GM12878 (cell line): ENCODE results near the gene NR3C1. TPM values are rescaled to one million over a fixed set of nuclear protein-coding genes. Genes with fewer than 3 reads are reported as not detected.

ENCODE experiments used
- ATAC-seq: fragments of 200-7000 bp; cut with Tn5 transposase; 3 replicates; pipeline ENCODE4 v1.9.1; 2020; ENCODE audit warnings: mild to moderate bottlenecking, moderate library complexity
- BruUV-seq: library from RNA; stranded (reverse); fragments of 400-500 nt; replicated peaks from 2 replicates; lab custom pipeline; 2021; lab: Mats Ljungman, UMichigan
- CTCF ChIA-PET: fragments of 300-600 bp; sonication (Branson Sonifier 250); formaldehyde crosslinking; extraction: SDS; loops from one replicate; lab custom pipeline; 2021; ENCODE audit warnings: inconsistent platforms; lab: Yijun Ruan, JAX
- POLR2A ChIA-PET: fragments of 350-600 bp; formaldehyde crosslinking; extraction: SDS; loops from one replicate; lab custom pipeline; 2021; ENCODE audit warnings: inconsistent platforms; lab: Charles Lee
- RAD21 ChIA-PET: fragments of 300-600 bp; sonication (Branson Sonifier 250); formaldehyde crosslinking; loops from one replicate; lab custom pipeline; 2023; ENCODE audit warnings: antibody characterized with exemption; ENCODE audit not compliant: unreplicated experiment; lab: Charles Lee
- SMC1A ChIA-PET: fragments of 300-600 bp; sonication (Branson Sonifier 250); formaldehyde crosslinking; loops from one replicate; lab custom pipeline; 2023; ENCODE audit not compliant: unreplicated experiment, uncharacterized antibody; lab: Charles Lee
- DNase-seq: peaks from one replicate; pipeline ENCODE4 v3.0.0-alpha.2; 2011; ENCODE audit warnings: low read depth, low spot score
- FAIRE-seq: peaks from 3 replicates; lab custom pipeline; 2011; peaks lifted over from hg19 to GRCh38; lab: Jason Lieb, UNC
- H2AFZ ChIP-seq: 2 replicates; pipeline ENCODE4 v1.6.0; 2011; ENCODE audit warnings: low read depth, low read length, control low read depth; ENCODE audit not compliant: control insufficient read depth
- H3K27ac ChIP-seq: 2 replicates; pipeline ENCODE4 v1.5.1; 2011; ENCODE audit warnings: control low read depth; ENCODE audit not compliant: control insufficient read depth, insufficient read depth
- H3K27me3 ChIP-seq, 2 experiments: replicated peaks in 1 of 2; 2 replicates each; pipeline versions ENCODE4 v1.6.0 to v1.6.1; 2011; ENCODE audit warnings: low read length in 1 of 2; ENCODE audit not compliant: control insufficient read depth in 2 of 2, insufficient read depth in 2 of 2
- H3K36me3 ChIP-seq, 2 experiments: 2 replicates each; pipeline ENCODE4 v1.5.1; 2011; ENCODE audit warnings: low read length in 1 of 2; ENCODE audit not compliant: control insufficient read depth in 2 of 2, insufficient read depth in 2 of 2
- H3K4me1 ChIP-seq: 2 replicates; pipeline ENCODE4 v1.6.1; 2011; ENCODE audit warnings: mild to moderate bottlenecking, low read length, moderate library complexity, mixed read lengths; ENCODE audit not compliant: control insufficient read depth, insufficient read depth
- H3K4me2 ChIP-seq: 2 replicates; pipeline ENCODE4 v1.6.0; 2011; ENCODE audit warnings: control low read depth; ENCODE audit not compliant: control insufficient read depth, insufficient read depth
- H3K4me3 ChIP-seq: fragments of 200-600 bp; sonication (generic); 2 replicates; pipeline ENCODE4 v1.5.1; 2016
- H3K79me2 ChIP-seq: 2 replicates; pipeline ENCODE4 v1.6.0; 2011; ENCODE audit warnings: low read length; ENCODE audit not compliant: control insufficient read depth, insufficient read depth
- H3K9ac ChIP-seq: 2 replicates; pipeline ENCODE4 v1.8.0; 2011; ENCODE audit warnings: low read length, control low read depth, mixed read lengths; ENCODE audit not compliant: control insufficient read depth, insufficient read depth
- H3K9me3 ChIP-seq: replicated peaks from 3 replicates; pipeline ENCODE4 v1.5.1; 2011; ENCODE audit warnings: mild to moderate bottlenecking, low read length; ENCODE audit not compliant: control insufficient read depth, insufficient read depth
- H4K20me1 ChIP-seq: 2 replicates; pipeline ENCODE4 v1.6.0; 2011; ENCODE audit not compliant: control insufficient read depth, insufficient read depth
- POLR2AphosphoS2 ChIP-seq: IDR thresholded peaks from 2 replicates; pipeline ENCODE4 v1.6.1; 2011; ENCODE audit warnings: low read depth, mild to moderate bottlenecking, low read length, improper control_type of control experiment, moderate library complexity
- RB1 ChIP-seq: fragments of 450-650 bp; formaldehyde crosslinking; IDR thresholded peaks from 2 replicates; pipeline ENCODE4 v1.6.1; 2017; ENCODE audit warnings: mild to moderate bottlenecking, borderline replicate concordance
- RBBP5 ChIP-seq: fragments of 200-600 bp; sonication (generic); conservative IDR thresholded peaks from 2 replicates; pipeline ENCODE4 v1.6.1; 2016
- SREBF2 ChIP-seq: IDR thresholded peaks from 2 replicates; pipeline ENCODE4 v1.6.1; 2012; ENCODE audit warnings: mild to moderate bottlenecking, low read length
- USF1 ChIP-seq: IDR thresholded peaks from 2 replicates; pipeline ENCODE4 v1.6.1; 2011; ENCODE audit warnings: borderline replicate concordance, low read depth, mild to moderate bottlenecking, moderate library complexity, mixed read lengths, low read length; ENCODE audit not compliant: insufficient read depth; ENCODE audit errors: extremely low read length
- ZSCAN29 ChIP-seq: fragments of 450-650 bp; IDR thresholded peaks from 2 replicates; pipeline ENCODE4 v1.6.1; 2017; ENCODE audit warnings: mild to moderate bottlenecking, moderate library complexity
- WGBS: methylation state at CpG from one replicate; pipeline ENCODE4 v1.1.6; 2016; ENCODE audit warnings: low lambda C conversion rate; ENCODE audit not compliant: insufficient replicate concordance, insufficient coverage; ENCODE audit errors: missing lambda C conversion rate; 5-methylcytosine and 5-hydroxymethylcytosine counted together
- in situ Hi-C: fragments of 300-500 bp; cut with MboI; formaldehyde crosslinking; loops from 9 replicates; pipeline ENCODE4 v1.14.3; 2018; ENCODE audit warnings: mixed read lengths
- intact Hi-C: fragments of 100-400 bp; cut with micrococcal nuclease; formaldehyde crosslinking; loops from one replicate; pipeline ENCODE4 v1.14.2; 2022; ENCODE audit not compliant: unreplicated experiment
- polyA plus RNA-seq, 11 experiments: library from polyadenylated mRNA; depleted of rRNA in 4 of 11; unstranded in 6 of 11; stranded (reverse) in 5 of 11; fragments of >200 nt; fragmentation: Nextera tagmentation in 4 of 11; fragmentation: Illumina TruSeq in 1 of 11; extraction: Ambion mirVana in 4 of 11; extraction: Trizol in 1 of 11; gene quantifications; 1 replicate in 1 of 11; 2 replicates in 10 of 11; pipeline versions ENCODE4 v1.2.1 to v1.2.3, GENCODE V29; 2011 to 2016; ENCODE audit warnings: inconsistent platforms in 2 of 11, missing spikeins in 2 of 11, low read depth in 1 of 11
- total RNA-seq, 4 experiments: library from RNA; depleted of rRNA in 3 of 4; stranded (reverse); fragments of >200 nt in 3 of 4; fragmentation: Illumina TruSeq in 1 of 4; extraction: Trizol in 1 of 4; gene quantifications; 2 replicates each; pipeline versions ENCODE4 v1.2.1 to v1.2.3, GENCODE V29; 2013 to 2021
- TF ChIP-seq, protein P1 (sequence below): IDR thresholded peaks from 2 replicates; pipeline ENCODE4 v1.6.1; 2011; ENCODE audit warnings: mild to moderate bottlenecking, low read depth, low read length, moderate library complexity; ENCODE audit not compliant: insufficient replicate concordance

NR3C1 gene
- total and polyA plus RNA-seq, 10 of the 15 experiments (the other 5 are each of a cell fraction or from before 2014, with no cell fraction given), result 49.7 to 141 (median 109) TPM

GRCh38 chr5:143336485-143336884 is 67.0 kb downstream of the NR3C1 start:
- peaks cover 72% of the 10 kb centered on the region for H3K79me2 ChIP-seq
- no peaks in the 10 kb centered on the region for H4K20me1 ChIP-seq
- H3K27ac ChIP-seq, result no peak overlapping the region
- WGBS, result 98% methylated on average over 6 of the region's 6 CpGs
- intact Hi-C loops, result no loop called here
- ChIA-PET CTCF (interaction anchor here (1.1 to 1.5 kb wide), 3 partner anchors 9 to 21 kb away, joined by 3 to 4 read pairs (median 3); no protein-coding TSS in a partner anchor), RAD21 (interaction anchor here (0.5 to 0.9 kb wide), 4 partner anchors 23 to 128 kb away, joined by 3 to 5 read pairs (median 3); no protein-coding TSS in a partner anchor), POLR2A (interaction anchor here (0.7 to 1.6 kb wide), 5 partner anchors 11 to 31 kb away, joined by 3 to 8 read pairs (median 5); no protein-coding TSS in a partner anchor), SMC1A (interaction anchor here (0.7 to 5.0 kb wide), 16 partner anchors 11 to 325 kb away, joined by 3 to 29 read pairs (median 3); no protein-coding TSS in a partner anchor)
- peaks cover 4% of the 10 kb centered on the region; the same call in 2 of the 3 replicates for H3K9me3 ChIP-seq
- H2AFZ ChIP-seq, result no peak overlapping the region
- H3K36me3 ChIP-seq, result peaks cover 2 to 18% of the 10 kb centered on the region in 2 experiments
- H3K27me3 ChIP-seq, result no peaks in the 10 kb centered on the region
- no TSS peak for BruUV-seq
- TF ChIP-seq USF1 (no peak), RBBP5 (no peak), ZSCAN29 (no peak), SREBF2 (no peak), RB1 (no peak), POLR2AphosphoS2 (no peak)
- TF ChIP-seq, protein P1, sequence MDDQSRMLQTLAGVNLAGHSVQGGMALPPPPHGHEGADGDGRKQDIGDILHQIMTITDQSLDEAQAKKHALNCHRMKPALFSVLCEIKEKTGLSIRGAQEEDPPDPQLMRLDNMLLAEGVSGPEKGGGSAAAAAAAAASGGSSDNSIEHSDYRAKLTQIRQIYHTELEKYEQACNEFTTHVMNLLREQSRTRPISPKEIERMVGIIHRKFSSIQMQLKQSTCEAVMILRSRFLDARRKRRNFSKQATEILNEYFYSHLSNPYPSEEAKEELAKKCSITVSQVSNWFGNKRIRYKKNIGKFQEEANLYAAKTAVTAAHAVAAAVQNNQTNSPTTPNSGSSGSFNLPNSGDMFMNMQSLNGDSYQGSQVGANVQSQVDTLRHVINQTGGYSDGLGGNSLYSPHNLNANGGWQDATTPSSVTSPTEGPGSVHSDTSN, result no peak
- H3K4me2 ChIP-seq, result no peak overlapping the region
- no peak overlapping the region for H3K9ac ChIP-seq
- in situ Hi-C loops, result no loop called here
- DNase-seq (no peak), ATAC-seq (no peak), FAIRE-seq (no peak)
- 0 out of 2 replicates have a peak, but pooled peaks cover 2% of the 10 kb centered on the region for H3K4me1 ChIP-seq
- H3K4me3 ChIP-seq, result no peak overlapping the region
